ENCODE data around the gene PIK3CB. TPM values are rescaled to one million over a fixed set of nuclear protein-coding genes. Genes with fewer than 3 reads are reported as not detected.

The PIK3CB gene
- total RNA-seq, 4 donors from 2014 or later: 60.2 to 90.0 (median 78.5) TPM

DNA sequence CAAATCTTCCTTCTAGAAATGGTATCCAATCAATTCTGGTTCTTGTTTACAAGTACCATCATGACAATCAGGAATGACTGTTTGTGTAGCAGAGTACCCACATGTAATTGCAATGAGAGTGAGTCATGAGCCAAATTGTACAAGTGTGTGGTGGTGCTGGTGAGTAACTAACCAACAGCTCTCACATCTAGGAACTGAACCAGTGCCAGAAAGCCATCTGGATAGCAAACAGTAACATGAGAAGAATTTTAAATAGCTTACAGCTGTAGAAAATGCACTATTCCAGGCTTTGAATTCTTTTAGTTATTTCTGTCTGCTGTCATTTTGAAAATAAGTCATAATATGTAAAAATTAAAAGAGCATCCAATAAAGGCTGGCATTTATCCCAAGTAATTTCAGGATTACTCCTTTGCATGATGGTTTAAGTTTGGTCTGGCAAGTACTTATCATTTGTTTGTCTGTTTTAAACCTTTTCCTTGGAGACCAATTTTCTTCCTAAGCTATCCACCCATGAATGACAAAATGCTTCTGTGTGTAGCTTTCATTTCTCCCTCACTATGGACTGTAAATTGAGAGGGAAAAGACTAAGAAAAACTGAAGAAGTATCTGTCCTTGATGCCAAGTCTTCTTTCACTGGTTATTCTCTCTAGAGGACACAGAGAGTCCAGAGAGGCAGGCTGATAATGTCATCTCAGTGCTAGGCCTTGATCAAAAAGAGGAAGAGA is 60.0 kb downstream of the PIK3CB start:
- TF ChIP-seq, protein P1, sequence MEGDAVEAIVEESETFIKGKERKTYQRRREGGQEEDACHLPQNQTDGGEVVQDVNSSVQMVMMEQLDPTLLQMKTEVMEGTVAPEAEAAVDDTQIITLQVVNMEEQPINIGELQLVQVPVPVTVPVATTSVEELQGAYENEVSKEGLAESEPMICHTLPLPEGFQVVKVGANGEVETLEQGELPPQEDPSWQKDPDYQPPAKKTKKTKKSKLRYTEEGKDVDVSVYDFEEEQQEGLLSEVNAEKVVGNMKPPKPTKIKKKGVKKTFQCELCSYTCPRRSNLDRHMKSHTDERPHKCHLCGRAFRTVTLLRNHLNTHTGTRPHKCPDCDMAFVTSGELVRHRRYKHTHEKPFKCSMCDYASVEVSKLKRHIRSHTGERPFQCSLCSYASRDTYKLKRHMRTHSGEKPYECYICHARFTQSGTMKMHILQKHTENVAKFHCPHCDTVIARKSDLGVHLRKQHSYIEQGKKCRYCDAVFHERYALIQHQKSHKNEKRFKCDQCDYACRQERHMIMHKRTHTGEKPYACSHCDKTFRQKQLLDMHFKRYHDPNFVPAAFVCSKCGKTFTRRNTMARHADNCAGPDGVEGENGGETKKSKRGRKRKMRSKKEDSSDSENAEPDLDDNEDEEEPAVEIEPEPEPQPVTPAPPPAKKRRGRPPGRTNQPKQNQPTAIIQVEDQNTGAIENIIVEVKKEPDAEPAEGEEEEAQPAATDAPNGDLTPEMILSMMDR (IDR thresholded peaks at IDR 0.05): no peak
- no peak for TF ChIP-seq POLR2A (IDR thresholded peaks at IDR 0.05)
- peak overlapping the region; percentile 55 to 71 (median 63) for H3K27ac ChIP-seq
- H3K4me3 ChIP-seq (replicated peaks in 1 of 3): no peak overlapping the region
- no peaks in the 10 kb centered on the region for H3K9me3 ChIP-seq
- intact Hi-C loops (cut with DNase I): no loop called here
- peaks cover 14 to 32% of the 10 kb centered on the region in 2 donors for H3K4me1 ChIP-seq
- H3K27me3 ChIP-seq: no peaks in the 10 kb centered on the region
- DNase-seq: peak; percentile 63 to 69
- no peaks in the 10 kb centered on the region for H3K36me3 ChIP-seq

DNA sequence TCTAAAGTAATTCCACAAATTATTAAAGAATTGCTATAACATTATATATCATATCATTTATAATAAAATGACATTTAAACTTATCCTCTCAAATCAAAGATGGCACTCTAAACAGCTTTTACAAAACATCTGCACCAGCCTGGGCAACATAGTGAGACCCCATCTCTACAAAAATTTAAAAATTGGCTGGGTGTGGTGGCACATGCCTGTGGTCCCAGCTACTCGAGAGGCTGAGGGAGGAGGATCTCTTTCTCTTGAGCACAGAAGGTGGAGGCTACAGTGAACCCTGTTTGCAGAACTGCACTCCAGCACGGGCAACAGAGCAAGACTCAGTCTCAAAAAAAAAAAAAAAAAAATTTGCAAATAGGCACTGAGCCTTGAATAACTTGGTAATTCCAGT is 63.1 kb downstream of the PIK3CB start:
- Histone ChIP-seq H3K4me3 (replicated peaks in 1 of 3) (no peak overlapping the region), H3K9me3 (no peaks in the 10 kb centered on the region), H3K27me3 (no peaks in the 10 kb centered on the region), H3K27ac (no peak overlapping the region), H3K4me1 (peaks cover 14 to 31% of the 10 kb centered on the region in 2 donors), H3K36me3 (no peaks in the 10 kb centered on the region)
- intact Hi-C loops (cut with DNase I): no loop called here
- no peak for DNase-seq
- TF ChIP-seq POLR2A (IDR thresholded peaks at IDR 0.05): no peak
- TF ChIP-seq, protein P1 (IDR thresholded peaks at IDR 0.05): no peak
- WGBS, 2 donors: 90 to 91% methylated on average over 2 of the region's 2 CpGs

DNA sequence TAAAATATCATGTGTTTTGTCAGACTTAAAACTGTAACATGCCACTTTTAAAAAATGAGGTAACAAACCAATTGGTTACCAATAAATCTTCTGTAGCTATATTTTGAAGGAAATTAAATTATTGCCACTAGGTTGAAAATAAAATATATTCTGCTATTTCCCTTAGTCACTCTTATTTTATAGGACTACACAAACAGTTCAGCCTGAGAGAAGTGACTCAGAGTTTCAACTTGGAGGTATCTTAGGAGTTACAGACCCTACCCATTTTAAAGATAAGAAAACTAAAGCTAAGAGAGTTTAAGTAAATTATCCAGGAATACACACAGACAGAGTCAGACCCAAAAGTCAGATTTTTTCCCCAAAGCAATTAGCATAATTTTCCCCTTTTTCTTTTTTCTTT is 65.1 kb downstream of the PIK3CB start:
- intact Hi-C loops (cut with DNase I): no loop called here
- no peak overlapping the region for H3K4me3 ChIP-seq (replicated peaks in 1 of 3)
- H3K36me3 ChIP-seq: no peaks in the 10 kb centered on the region
- H3K27ac ChIP-seq: no peak overlapping the region
- no peak for DNase-seq
- peaks cover under 1 to 14% of the 10 kb centered on the region in 2 donors for H3K4me1 ChIP-seq
- H3K27me3 ChIP-seq: no peaks in the 10 kb centered on the region
- no peak for TF ChIP-seq POLR2A (IDR thresholded peaks at IDR 0.05)
- TF ChIP-seq, protein P1 (IDR thresholded peaks at IDR 0.05): no peak
- no peaks in the 10 kb centered on the region for H3K9me3 ChIP-seq

DNA sequence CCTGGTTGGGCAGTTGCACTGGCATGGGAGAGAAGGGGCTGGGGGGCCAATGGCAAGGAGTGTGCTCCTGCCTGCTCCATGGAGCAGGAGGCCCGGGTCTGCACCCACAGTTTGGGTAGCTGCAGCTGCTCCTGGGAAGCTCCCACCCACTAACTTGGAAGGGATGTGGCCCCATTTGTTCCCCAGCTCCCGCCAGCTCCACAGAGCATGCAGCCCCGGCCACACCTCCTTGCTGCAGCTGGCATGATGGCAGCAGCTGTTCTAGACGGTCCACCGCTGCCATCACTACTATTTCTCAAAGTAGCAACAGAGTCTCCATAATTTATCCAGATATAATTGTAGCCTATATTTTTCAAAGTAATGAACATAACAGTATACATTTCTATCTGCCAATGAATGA is 65.8 kb downstream of the PIK3CB start:
- intact Hi-C loops (cut with DNase I): no loop called here
- TF ChIP-seq POLR2A (IDR thresholded peaks at IDR 0.05): no peak
- TF ChIP-seq, protein P1 (IDR thresholded peaks at IDR 0.05): no peak
- H3K9me3 ChIP-seq: no peaks in the 10 kb centered on the region
- WGBS, 2 donors: 94 to 100% methylated on average over 5 of the region's 5 CpGs
- H3K27ac ChIP-seq: no peak overlapping the region
- DNase-seq: no peak
- no peaks in the 10 kb centered on the region for H3K27me3 ChIP-seq
- no peaks in the 10 kb centered on the region for H3K36me3 ChIP-seq
- H3K4me1 ChIP-seq: peaks cover 0 to 7% of the 10 kb centered on the region in 2 donors
- no peak overlapping the region for H3K4me3 ChIP-seq (replicated peaks in 1 of 3)

DNA sequence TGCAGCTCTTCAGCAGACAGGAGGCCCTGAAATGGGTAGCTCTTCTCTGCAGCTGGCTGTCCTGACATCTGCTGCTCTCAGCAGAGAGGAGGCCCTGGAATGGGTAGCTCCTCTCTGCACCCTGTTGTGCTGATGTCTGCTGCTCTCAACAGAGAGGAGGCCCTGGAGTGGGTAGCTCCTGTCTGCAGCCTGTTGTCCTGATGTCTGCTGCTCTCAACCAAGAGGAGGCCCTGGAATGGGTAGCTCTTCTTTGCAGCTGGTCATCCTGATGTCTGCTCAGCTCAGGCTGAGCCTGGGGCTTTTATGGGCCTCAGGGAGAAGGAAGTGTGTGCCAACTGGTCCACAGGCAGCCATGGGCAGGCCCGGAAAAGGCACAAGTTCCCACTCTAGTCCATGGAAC is 66.6 kb downstream of the PIK3CB start:
- DNase-seq: no peak
- H3K4me1 ChIP-seq: peaks cover 0 to 7% of the 10 kb centered on the region in 2 donors
- WGBS, 2 donors: 100% methylated on average over 1 of the region's 1 CpG; no CpG with 5 or more reads in 1 of the 2 donors
- no peaks in the 10 kb centered on the region for H3K36me3 ChIP-seq
- no peak for TF ChIP-seq POLR2A (IDR thresholded peaks at IDR 0.05)
- TF ChIP-seq, protein P1 (IDR thresholded peaks at IDR 0.05): no peak
- intact Hi-C loops (cut with DNase I): no loop called here
- H3K9me3 ChIP-seq: no peaks in the 10 kb centered on the region
- H3K27me3 ChIP-seq: no peaks in the 10 kb centered on the region
- H3K4me3 ChIP-seq (replicated peaks in 1 of 3): no peak overlapping the region
- H3K27ac ChIP-seq: no peak overlapping the region

Measured in thyroid gland (tissue), 4 donors.